SIG-M5 (cell line): Measurements from ENCODE around the gene BRSK2.
"Not testable (repeated sequence)": the region's sequence is repeated elsewhere in the genome, so short reads cannot be mapped to it uniquely, and the experiment has no call there.

ENCODE experiments used
- DNase-seq: peaks from one replicate; lab custom pipeline; 2025; lab: John Stamatoyannopoulos, UW

Gene BRSK2

DNA sequence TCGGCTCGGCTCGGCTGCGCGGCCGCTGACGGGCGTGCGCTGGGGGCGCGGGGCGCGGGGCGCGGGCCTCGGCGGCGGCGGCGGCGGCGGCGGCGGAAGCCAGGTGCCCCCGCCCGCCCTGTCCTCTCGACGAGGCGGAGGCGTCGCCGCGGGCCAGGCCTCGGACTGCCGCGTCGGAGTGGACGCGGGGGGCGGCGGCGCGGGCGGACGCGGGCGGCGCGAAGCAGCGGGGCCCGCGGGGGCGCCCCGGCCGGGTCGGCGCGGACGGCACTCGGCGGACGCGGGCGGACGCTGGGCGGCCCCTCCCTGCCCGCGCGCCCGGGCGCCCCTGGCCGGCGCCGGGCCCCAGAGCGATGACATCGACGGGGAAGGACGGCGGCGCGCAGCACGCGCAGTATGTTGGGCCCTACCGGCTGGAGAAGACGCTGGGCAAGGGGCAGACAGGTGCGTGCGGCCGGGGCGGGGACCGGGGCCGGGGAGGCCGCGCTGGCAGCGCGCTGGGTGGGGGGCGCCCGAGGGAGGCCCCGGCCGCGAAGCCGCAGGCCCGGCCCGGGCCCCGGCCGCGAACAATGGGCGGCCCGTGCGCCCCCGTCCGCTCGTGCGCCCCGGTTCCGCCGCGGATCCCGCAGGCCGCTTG is at the start of gene BRSK2:
TSS of gene BRSK2 (plus strand) at position 3 of the 637 bp plus-strand sequence. CDS start at position 354, 351 bp downstream.
- DNase-seq, result no peak

DNA sequence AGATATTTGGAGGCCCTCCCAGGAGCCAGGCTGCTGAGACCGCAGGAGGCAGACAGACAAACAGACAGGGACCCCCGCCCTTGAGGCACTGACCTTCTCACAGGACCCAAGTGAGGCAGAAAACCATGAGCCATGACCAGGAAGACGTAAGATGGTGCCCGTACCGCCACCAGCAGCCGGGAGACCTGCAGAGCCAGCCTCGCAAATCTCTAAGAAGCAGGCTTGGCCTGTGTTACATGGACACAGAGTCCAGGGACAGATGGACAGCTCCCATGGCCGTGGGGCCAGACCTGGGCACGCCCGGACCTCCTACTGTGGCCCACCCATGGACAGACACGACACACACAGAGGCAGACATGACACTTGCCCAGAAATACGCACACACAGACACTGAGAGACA is 49.6 kb upstream of the BRSK2 start:
- no peak for DNase-seq

- DNase-seq, result not testable (repeated sequence)
Observed at GRCh38 chr11:1341226-1341625, 48.5 kb upstream of the BRSK2 start.

DNA sequence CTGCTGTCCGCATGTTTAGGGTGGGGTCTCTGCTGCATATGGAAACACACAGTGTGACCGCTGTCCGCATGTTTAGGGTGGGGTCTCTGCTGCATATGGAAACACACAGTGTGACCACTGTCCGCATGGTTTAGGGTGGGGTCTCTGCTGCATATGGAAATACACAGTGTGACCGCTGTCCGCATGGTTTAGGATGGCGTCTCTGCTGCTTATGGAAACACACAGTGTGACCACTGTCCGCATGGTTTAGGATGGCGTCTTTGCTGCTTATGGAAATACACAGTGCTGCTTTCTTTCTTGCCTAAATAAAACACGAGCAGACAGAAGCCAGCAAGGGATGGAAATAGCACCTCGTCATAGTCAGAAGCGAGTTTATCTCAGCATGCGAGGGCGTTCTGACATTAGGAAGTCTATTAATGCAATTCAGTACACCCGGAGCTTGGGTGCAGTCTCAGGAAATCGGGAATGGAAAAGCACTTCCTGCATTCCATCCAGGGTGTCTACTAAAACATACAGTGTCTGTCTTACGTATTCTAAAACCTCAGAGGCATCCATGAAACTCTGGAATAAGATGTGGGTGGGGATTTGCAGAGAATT is 47.7 kb upstream of the BRSK2 start:
- DNase-seq, result no peak

- DNase-seq, result no peak
Observed at GRCh38 chr11:1342946-1343345, 46.8 kb upstream of the BRSK2 start.

- no peak for DNase-seq
Observed at GRCh38 chr11:1343391-1344055, 46.2 kb upstream of the BRSK2 start.

- no peak for DNase-seq
Observed at GRCh38 chr11:1344056-1344635, 45.6 kb upstream of the BRSK2 start.

- DNase-seq, result peak; percentile 4
Observed at GRCh38 chr11:1345737-1346513, 43.8 kb upstream of the BRSK2 start.

- DNase-seq, result no peak
Observed at GRCh38 chr11:1346669-1347390, 42.9 kb upstream of the BRSK2 start.

GRCh38 chr11:1347411-1347999 is 42.2 kb upstream of the BRSK2 start:
- DNase-seq, result not testable (repeated sequence)

- DNase-seq, result no peak
Observed at GRCh38 chr11:1348146-1348795, 41.5 kb upstream of the BRSK2 start.

DNA sequence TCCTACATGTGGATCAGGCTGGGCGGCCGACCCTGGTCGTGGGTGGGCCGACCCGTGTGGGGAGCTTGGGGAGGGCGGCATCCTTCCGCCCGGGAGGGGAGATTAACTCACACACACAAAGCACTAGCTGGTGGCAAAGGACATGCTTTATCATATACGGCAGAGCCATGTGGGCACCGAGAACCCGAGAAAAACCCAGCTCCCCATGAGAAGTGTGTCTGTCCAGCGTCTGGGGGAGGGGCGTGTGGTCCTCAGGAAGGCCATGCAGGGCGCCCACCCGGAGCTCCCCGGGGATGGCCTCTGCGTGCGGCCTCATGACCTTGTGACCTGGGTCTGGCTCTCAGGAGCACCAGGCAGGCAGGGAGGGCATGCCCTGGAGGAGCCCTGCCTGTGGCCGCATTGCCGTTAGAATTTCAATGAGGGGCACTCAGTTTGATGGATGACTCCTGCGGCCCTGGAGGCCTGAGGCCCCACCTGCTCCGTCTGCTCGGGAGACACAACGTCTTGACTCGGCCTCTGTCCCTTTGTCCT is 40.9 kb upstream of the BRSK2 start:
- DNase-seq, result no peak

DNA sequence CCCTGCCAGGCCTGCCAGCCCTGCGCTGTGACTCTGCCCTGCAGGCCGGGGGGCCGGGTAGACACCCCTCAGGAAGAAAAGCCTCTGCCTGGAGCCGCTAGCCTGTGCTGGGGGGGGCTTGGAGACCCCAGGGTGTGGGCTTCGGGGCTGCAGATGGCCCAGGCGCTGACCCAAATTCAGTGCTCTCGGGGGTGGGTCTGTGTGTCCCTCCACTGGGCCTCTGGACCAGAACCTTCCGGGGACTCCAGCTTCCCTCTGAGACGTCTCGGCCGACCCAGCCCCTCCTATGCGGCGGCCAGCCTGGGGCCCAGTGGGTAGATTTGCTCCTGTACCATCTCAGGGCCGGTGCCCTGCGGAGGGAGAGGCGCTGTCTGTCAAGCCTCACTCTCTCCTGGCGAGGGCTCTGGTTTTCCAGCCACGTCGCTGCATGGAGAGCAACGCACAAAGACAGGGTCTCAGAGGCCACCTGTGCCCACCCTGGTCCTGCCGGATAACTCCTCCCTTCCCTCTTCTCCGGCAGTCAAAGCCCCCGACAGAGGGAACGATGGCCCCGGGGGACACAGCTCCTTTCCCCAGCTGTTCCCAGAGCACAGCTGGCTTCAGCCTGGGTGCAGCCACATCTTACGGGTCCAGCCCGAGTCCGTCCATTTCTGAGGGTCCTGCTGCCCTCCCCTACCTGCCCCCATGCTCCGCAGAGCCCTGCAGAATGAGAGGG is 40.2 kb upstream of the BRSK2 start:
- DNase-seq, result no peak

- DNase-seq, result no peak
Observed at GRCh38 chr11:1350086-1350725, 39.5 kb upstream of the BRSK2 start.

GRCh38 chr11:1351278-1351937 is 38.3 kb upstream of the BRSK2 start:
- DNase-seq, result no peak

DNA sequence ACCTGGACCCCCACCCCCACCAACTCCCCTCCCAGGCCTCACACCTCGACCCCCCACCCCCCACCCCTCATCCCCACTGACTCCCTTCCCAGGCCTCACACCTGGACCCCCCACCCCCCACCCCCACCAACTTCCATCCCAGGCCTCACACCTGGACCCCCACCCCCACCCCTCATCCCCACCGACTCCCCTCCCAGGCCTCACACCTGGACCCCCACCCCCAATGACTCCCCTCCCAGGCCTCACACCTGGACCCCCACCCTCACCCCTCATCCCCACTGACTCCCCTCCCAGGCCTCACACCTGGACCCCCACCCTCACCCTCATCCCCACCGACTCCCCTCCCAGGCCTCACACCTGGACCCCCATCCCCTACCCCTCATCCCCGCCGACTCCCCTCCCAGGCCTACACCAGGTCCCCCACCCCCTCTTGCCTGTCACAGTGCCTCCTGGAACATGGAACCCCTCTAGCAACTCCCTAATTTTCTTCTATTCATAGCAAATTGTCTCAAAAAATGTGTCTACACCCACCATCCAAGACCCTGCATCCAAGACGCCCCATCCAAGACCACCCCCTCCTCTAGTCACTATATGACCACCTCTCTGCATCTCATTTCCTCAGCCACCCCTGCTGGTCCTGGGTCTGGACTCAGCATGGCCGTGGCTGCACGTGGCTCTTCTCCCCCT is 36.9 kb upstream of the BRSK2 start:
- DNase-seq, result no peak

DNA sequence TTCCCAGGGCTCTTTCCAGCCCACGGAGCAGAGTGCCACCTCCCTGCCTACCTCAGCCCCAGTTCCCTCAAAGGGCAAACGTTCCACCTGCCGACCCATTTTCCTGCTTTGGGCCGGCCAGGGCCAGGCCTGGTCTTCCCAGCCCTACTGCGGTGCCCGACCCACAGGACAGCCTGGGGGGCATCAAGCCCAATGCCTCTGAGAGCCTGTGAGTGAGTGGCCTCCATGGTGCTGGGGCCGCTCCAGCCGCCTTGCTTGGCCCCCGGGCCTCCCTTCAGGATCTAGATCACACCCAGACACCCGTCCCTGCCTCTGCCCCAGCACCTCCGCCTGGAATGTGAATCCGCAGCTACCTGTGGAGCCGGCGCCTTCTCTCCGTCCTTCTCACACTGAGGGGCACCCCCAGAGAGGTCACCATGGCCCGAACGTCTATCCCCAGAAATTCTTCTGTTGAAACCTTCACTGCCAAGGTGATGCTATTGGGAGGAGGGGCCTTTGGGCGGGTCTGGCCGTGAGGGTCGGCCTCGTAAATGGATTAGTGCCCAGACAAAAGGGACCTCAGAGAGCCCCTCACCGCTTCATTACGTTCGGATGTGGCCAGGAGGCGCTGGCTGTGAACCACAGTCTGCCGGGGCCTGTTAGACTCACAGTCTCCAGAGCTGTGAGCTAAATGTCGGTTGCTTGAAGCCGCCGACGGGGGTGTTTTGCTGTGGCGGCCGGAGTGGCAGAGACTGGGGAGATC is 36.2 kb upstream of the BRSK2 start:
- DNase-seq, result no peak
